Glutamatergic neuron (in vitro differentiated cells): Measurements from ENCODE around the gene OR2J1. TPM values are rescaled to one million over a fixed set of nuclear protein-coding genes. Genes with fewer than 3 reads are reported as not detected.
"Not testable (repeated sequence)": the region's sequence is repeated elsewhere in the genome, so short reads cannot be mapped to it uniquely, and the experiment has no call there.

Experiments
- DNase-seq: peaks from one replicate; pipeline ENCODE4 v3.0.0; 2022
- H3K27ac Mint-ChIP-seq: one replicate; pipeline ENCODE4 v1.8.0; 2020; ENCODE audit warnings: mild to moderate bottlenecking, mixed read lengths, inconsistent platforms; ENCODE audit not compliant: unreplicated experiment
- H3K27me3 Mint-ChIP-seq: one replicate; pipeline ENCODE4 v1.8.0; 2020; ENCODE audit warnings: mild to moderate bottlenecking, moderate library complexity, mixed read lengths, inconsistent platforms; ENCODE audit not compliant: unreplicated experiment
- H3K36me3 Mint-ChIP-seq: one replicate; pipeline ENCODE4 v1.8.0; 2020; ENCODE audit warnings: mild to moderate bottlenecking, mixed read lengths, inconsistent platforms; ENCODE audit not compliant: unreplicated experiment
- H3K4me1 Mint-ChIP-seq: one replicate; pipeline ENCODE4 v1.8.0; 2020; ENCODE audit warnings: mild to moderate bottlenecking, low read depth, mixed read lengths, inconsistent platforms; ENCODE audit not compliant: unreplicated experiment
- H3K4me3 Mint-ChIP-seq: one replicate; pipeline ENCODE4 v1.8.0; 2020; ENCODE audit warnings: mild to moderate bottlenecking, mixed read lengths, inconsistent platforms; ENCODE audit not compliant: unreplicated experiment
- H3K9me3 Mint-ChIP-seq: one replicate; pipeline ENCODE4 v1.8.0; 2020; ENCODE audit warnings: mild to moderate bottlenecking, moderate library complexity, mixed read lengths, inconsistent platforms; ENCODE audit not compliant: unreplicated experiment
- total RNA-seq: library from RNA; stranded (reverse); fragmentation: NEBNext Ultra II Directional; extraction: Animal tissue kit (Norgen Biotek cat#: 25700); gene quantifications from one replicate; pipeline ENCODE4 v1.2.1, GENCODE V29; 2021; ENCODE audit not compliant: unreplicated experiment
- TF ChIP-seq, protein P1 (sequence below): fragments of 200-600 bp; sonication (generic); IDR thresholded peaks from one replicate; pipeline ENCODE4 v1.5.0; 2021; ENCODE audit not compliant: partially characterized antibody, unreplicated experiment

OR2J1 gene
- total RNA-seq, 1 donor from 2014 or later: not detected

DNA sequence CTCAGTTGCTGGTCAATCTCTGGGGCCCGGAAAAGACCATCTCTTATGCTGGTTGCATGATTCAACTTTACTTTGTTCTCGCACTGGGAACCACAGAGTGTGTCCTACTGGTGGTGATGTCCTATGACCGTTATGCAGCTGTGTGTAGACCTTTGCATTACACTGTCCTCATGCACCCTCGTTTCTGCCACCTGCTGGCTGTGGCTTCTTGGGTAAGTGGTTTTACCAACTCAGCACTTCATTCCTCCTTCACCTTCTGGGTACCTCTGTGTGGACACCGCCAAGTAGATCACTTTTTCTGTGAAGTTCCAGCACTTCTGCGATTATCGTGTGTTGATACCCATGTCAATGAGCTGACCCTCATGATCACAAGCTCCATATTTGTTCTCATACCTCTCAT is 12.8 kb downstream of the OR2J1 start:
- Mint-ChIP-seq H3K36me3 (no peaks in the 10 kb centered on the region), H3K4me1 (no peaks in the 10 kb centered on the region), H3K27ac (no peak overlapping the region), H3K27me3 (no peaks in the 10 kb centered on the region), H3K9me3 (no peaks in the 10 kb centered on the region), H3K4me3 (no peak overlapping the region)
- TF ChIP-seq, protein P1, sequence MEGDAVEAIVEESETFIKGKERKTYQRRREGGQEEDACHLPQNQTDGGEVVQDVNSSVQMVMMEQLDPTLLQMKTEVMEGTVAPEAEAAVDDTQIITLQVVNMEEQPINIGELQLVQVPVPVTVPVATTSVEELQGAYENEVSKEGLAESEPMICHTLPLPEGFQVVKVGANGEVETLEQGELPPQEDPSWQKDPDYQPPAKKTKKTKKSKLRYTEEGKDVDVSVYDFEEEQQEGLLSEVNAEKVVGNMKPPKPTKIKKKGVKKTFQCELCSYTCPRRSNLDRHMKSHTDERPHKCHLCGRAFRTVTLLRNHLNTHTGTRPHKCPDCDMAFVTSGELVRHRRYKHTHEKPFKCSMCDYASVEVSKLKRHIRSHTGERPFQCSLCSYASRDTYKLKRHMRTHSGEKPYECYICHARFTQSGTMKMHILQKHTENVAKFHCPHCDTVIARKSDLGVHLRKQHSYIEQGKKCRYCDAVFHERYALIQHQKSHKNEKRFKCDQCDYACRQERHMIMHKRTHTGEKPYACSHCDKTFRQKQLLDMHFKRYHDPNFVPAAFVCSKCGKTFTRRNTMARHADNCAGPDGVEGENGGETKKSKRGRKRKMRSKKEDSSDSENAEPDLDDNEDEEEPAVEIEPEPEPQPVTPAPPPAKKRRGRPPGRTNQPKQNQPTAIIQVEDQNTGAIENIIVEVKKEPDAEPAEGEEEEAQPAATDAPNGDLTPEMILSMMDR: no peak
- DNase-seq: no peak

DNA sequence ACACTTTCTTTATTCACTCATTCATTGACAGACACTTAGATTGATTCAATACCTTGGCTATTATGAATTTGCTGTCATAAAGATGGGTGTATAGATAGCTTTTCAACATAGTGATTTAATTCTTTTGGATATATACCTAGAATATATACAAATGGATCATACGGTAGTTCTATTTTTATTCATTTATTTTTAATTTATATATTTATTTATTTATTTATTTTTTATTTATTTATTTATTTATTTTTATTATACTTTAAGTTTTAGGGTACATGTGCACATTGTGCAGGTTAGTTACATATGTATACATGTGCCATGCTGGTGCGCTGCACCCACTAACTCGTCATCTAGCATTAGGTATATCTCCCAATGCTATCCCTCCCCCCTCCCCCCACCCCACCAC is 15.7 kb downstream of the OR2J1 start:
- not testable (repeated sequence) for DNase-seq, H3K27me3 Mint-ChIP-seq, H3K9me3 Mint-ChIP-seq, H3K4me1 Mint-ChIP-seq, H3K27ac Mint-ChIP-seq, H3K36me3 Mint-ChIP-seq, H3K4me3 Mint-ChIP-seq

DNA sequence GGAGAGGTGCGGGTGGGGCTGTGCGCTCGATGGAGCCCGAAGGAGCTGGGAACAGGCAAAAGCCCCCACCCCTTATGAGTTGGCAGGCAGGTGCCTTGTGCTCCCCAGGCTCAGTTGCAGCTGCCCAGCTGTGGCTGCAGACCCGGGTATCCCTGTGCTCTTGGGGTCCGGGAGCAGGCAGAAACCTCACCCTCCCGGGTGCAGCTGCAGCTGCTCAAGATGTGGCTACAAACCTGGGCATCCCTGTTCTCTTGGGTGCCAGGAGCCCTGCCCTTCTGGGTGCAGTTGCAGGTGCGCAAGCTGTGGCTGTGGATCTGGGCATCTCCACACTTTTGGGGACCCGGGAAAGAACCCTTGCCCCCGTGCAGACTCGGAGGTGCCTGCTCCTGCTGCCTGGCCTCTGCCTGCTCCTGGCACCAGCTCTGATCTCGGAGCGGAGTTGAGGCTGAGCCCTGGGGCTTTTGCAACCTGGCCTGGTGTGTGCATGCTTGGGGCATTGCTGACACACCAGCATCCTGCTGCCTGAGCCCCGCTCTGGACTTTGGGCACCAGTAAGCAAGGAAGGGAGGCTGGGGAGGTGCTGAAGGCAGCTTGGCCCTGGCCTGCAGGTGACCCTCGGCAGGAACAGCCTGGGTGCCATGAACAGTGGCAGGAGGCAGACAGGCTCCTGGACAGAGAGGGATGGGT is 30.2 kb downstream of the OR2J1 start:
- no peak for DNase-seq
- Mint-ChIP-seq H3K4me1 (no peaks in the 10 kb centered on the region), H3K36me3 (no peaks in the 10 kb centered on the region), H3K27ac (no peak overlapping the region), H3K4me3 (no peak overlapping the region), H3K9me3 (no peaks in the 10 kb centered on the region), H3K27me3 (no peaks in the 10 kb centered on the region)
- TF ChIP-seq, protein P1: no peak

DNA sequence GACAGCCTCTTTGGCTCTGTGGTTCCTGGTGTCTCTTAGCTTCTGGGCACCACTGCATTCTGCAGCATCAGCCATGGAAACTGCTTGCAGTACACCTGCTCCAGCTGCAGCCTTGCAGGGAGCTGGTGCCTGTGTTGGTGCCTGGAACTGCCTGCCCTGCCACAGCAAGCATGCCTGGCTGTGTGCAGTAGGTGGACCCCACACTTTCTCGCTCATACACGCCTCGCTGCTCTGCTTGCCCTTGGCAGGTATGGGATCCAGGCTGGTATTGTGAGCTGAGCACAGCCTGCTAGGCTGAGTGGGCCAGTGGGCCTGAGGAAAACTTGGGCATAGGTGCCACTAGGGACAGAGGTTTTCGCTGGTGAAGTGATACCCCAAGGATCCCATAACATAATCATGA is 31.4 kb downstream of the OR2J1 start:
- Mint-ChIP-seq H3K36me3 (no peaks in the 10 kb centered on the region), H3K27me3 (no peaks in the 10 kb centered on the region), H3K4me1 (no peaks in the 10 kb centered on the region), H3K4me3 (no peak overlapping the region), H3K27ac (no peak overlapping the region), H3K9me3 (no peaks in the 10 kb centered on the region)
- TF ChIP-seq, protein P1: no peak
- DNase-seq: no peak

DNA sequence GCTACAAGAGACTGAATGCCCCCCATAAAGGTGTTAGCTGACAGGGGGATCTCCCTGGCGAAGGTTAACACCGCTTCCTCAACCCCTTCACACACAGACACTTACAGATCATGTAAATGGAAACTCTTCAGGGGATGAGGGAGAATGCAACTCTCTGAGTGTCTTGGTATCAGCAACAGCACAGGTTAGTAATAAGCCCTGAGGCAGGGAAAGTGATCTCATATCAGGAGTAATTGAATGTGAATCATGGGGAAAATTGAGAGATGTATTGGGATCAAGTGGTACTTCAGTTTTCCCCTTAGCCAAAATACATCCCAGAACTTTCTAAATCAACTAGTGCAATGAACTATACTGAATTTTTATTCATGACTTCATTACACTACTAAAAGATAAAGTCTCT is 32.4 kb downstream of the OR2J1 start:
- Mint-ChIP-seq H3K36me3 (no peaks in the 10 kb centered on the region), H3K27ac (no peak overlapping the region), H3K27me3 (no peaks in the 10 kb centered on the region), H3K4me1 (no peaks in the 10 kb centered on the region), H3K9me3 (no peaks in the 10 kb centered on the region), H3K4me3 (no peak overlapping the region)
- DNase-seq: no peak
- TF ChIP-seq, protein P1: no peak
